Measurements from ENCODE around the gene GADD45GIP1. TPM values are rescaled to one million over a fixed set of nuclear protein-coding genes. Genes with fewer than 3 reads are reported as not detected.
A peak's percentile ranks its signal among the peaks of the same experiment; 100 is the strongest.

Gene GADD45GIP1
- total RNA-seq, 1 donor from 2014 or later = 42.7 TPM

DNA sequence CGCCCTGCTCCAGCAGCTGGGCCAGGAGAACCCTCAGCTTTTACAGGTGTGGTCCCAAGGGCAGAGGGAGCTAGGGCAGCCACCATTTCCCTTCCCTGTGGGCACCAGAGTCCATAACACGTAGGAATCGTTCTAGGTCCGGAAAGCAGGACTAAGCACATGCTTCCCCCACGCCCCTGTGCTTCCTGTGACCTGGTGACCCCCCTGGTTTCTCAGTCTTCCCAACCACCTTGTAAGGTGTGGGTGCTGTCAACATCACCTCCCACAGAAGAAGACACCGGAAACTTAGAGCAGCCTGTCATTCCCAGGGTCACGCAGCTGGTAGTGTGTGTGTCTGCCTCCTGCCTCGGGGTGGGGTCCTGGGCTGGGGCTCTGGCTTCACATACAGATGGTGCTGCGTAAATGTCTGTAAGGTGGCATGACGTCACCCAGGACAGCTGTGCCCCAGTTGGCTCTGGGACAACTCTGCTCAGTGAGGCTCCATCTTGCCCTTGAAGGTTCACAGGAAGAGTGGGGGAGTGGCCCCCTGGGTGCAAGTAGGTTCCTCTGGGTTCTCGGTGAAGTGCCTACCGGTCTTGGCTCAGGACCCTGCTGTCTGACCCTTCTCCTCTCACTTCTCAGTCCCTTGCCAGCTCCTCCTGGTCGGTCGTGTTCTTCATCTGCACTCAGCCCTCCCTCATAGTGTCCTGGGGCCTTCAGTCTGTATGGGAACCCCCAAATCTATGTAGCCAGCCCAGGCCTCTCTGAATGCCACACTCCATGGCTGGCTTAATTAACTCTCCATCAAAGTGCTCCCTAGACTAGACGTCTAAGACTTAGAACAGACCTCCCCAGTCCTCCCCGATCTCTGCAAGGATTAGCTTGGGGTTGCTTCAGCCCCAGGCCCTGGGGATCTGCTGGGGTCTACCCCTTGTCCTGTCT, 7.4 kb downstream of the GADD45GIP1 start:
- TF ChIP-seq, protein P1, sequence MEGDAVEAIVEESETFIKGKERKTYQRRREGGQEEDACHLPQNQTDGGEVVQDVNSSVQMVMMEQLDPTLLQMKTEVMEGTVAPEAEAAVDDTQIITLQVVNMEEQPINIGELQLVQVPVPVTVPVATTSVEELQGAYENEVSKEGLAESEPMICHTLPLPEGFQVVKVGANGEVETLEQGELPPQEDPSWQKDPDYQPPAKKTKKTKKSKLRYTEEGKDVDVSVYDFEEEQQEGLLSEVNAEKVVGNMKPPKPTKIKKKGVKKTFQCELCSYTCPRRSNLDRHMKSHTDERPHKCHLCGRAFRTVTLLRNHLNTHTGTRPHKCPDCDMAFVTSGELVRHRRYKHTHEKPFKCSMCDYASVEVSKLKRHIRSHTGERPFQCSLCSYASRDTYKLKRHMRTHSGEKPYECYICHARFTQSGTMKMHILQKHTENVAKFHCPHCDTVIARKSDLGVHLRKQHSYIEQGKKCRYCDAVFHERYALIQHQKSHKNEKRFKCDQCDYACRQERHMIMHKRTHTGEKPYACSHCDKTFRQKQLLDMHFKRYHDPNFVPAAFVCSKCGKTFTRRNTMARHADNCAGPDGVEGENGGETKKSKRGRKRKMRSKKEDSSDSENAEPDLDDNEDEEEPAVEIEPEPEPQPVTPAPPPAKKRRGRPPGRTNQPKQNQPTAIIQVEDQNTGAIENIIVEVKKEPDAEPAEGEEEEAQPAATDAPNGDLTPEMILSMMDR (IDR thresholded peaks at IDR 0.05) = no peak
- Histone ChIP-seq H3K27ac (no peak overlapping the region), H3K9me3 (no peaks in the 10 kb centered on the region), H3K36me3 (peaks cover 67 to 71% of the 10 kb centered on the region in 2 donors), H3K27me3 (no peaks in the 10 kb centered on the region), H3K4me3 (no peak overlapping the region), H3K4me1 (peaks cover 23 to 30% of the 10 kb centered on the region in 2 donors)
- intact Hi-C loops (cut with DNase I) = loop anchor here (5.0 kb wide), 1 partner anchor 157 kb away; the partner anchor contains the start of gene JUNB
- no peak for DNase-seq (ENCODE audit: low spot score in 2 of 2)

DNA sequence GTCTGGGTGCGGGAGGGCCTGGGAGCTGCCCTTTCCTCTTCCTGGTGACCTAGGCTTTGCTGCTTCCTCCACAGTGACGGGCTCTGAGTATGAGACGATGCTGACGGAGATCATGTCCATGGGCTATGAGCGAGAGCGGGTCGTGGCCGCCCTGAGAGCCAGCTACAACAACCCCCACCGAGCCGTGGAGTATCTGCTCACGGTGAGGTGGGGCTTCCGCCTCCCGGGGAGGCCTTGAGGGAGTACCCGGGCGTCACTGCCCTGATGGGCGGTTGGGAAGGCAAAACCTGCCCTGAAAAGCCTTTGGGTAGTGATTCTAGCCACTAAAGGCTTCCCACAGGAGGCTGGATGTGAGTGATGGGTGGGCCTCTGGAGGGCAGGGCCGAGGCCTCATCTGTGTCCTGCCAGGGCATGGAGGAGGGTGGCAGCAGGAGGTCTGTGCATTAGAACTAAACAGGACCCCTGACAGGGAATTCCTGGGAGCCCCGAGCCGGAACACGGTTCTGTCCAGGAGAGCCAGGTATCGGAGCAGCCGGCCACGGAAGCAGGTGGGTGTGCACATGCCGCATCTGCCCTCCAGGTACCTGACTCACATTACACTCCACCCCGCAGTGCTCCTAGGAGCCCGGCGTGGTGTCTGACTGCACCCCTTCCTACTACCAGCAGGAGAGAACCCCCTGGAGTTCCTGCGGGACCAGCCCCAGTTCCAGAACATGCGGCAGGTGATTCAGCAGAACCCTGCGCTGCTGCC, 8.2 kb downstream of the GADD45GIP1 start:
- no peak for DNase-seq (ENCODE audit: low spot score in 2 of 2)
- TF ChIP-seq, protein P1 (IDR thresholded peaks at IDR 0.05) = no peak
- intact Hi-C loops (cut with DNase I) = loop anchor here (5.0 kb wide), 1 partner anchor 156 kb away; the partner anchor contains the start of gene JUNB
- Histone ChIP-seq H3K9me3 (no peaks in the 10 kb centered on the region), H3K4me3 (no peak overlapping the region), H3K36me3 (peaks cover 68 to 71% of the 10 kb centered on the region in 2 donors), H3K27ac (peak overlapping the region in 1 of 2 donors; percentile 31), H3K4me1 (peaks cover 20 to 30% of the 10 kb centered on the region in 2 donors), H3K27me3 (no peaks in the 10 kb centered on the region)

DNA sequence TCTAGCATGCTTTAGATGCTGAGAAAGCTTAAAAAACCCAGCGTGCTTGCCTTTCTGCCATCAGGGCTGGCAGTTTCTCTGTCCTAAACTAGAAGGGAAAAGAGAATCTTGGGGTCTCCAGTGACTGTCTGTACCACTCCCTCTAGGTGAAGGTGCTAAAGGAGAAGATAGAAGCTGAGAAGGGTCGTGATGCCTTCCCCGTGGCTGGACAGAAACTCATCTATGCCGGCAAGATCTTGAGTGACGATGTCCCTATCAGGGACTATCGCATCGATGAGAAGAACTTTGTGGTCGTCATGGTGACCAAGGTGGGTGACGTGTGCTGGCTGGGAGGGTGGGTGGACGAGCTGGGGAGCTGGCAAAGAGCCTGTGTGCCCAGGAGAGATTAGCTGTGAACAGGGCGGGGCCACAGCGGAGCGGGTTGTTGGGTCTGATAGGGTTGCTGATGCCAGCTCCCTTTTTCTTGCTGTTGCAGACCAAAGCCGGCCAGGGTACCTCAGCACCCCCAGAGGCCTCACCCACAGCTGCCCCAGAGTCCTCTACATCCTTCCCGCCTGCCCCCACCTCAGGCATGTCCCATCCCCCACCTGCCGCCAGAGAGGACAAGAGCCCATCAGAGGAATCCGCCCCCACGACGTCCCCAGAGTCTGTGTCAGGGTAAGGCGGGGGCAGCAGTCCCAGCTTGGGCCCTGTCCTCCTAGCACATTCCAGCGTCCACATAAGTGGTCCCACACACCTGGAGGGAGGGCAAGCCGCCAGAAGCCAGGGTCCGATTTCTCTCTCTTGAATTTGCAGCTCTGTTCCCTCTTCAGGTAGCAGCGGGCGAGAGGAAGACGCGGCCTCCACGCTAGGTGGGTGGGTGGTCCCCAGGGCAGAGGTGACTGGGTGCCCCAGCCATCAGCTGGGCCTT, 9.1 kb downstream of the GADD45GIP1 start:
- H3K27me3 ChIP-seq = no peaks in the 10 kb centered on the region
- TF ChIP-seq, protein P1 (IDR thresholded peaks at IDR 0.05) = no peak
- H3K27ac ChIP-seq = peak overlapping the region in 1 of 2 donors; percentile 31
- DNase-seq (ENCODE audit: low spot score in 2 of 2) = no peak
- H3K4me3 ChIP-seq = no peak overlapping the region
- H3K9me3 ChIP-seq = no peaks in the 10 kb centered on the region
- intact Hi-C loops (cut with DNase I) = loop anchor here (5.0 kb wide), 1 partner anchor 156 kb away; the partner anchor contains the start of gene JUNB
- peaks cover 14 to 27% of the 10 kb centered on the region in 2 donors for H3K4me1 ChIP-seq
- peaks cover 69 to 72% of the 10 kb centered on the region in 2 donors for H3K36me3 ChIP-seq

- no peaks in the 10 kb centered on the region for H3K27me3 ChIP-seq
- intact Hi-C loops (cut with DNase I) = loop anchor here (5.0 kb wide), 1 partner anchor 155 kb away; the partner anchor contains the start of gene JUNB
- H3K9me3 ChIP-seq = no peaks in the 10 kb centered on the region
- peaks cover 6 to 22% of the 10 kb centered on the region in 2 donors for H3K4me1 ChIP-seq
- DNase-seq (ENCODE audit: low spot score in 2 of 2) = no peak
- TF ChIP-seq, protein P1 (IDR thresholded peaks at IDR 0.05) = no peak
- H3K4me3 ChIP-seq = peak overlapping the region; percentile 97 to 100
- peaks cover 66 to 72% of the 10 kb centered on the region in 2 donors for H3K36me3 ChIP-seq
- H3K27ac ChIP-seq = peak overlapping the region; percentile 96 to 99
Observed at GRCh38 chr19:12946731-12947496, 10.1 kb downstream of the GADD45GIP1 start.
